Gastroesophageal sphincter (tissue), 3 donors: ENCODE data around the gene HPSE.

Source experiments
- POLR2A ChIP-seq, 2 donors: fragments of 450-650 bp; IDR thresholded peaks; one replicate each; pipeline ENCODE4 v1.6.1; 2017; ENCODE audit warnings: antibody characterized with exemption in 2 of 2, mild to moderate bottlenecking in 2 of 2, moderate library complexity in 1 of 2
- POLR2AphosphoS5 ChIP-seq: sonication (generic); formaldehyde crosslinking; IDR thresholded peaks from one replicate; pipeline ENCODE4 v1.6.1; 2017; ENCODE audit warnings: antibody characterized with exemption
- TF ChIP-seq, protein P1 (sequence below), 4 experiments: fragments of 200-600 bp in 2 of 4; fragments of 450-650 bp in 2 of 4; sonication (generic) in 1 of 4; IDR thresholded peaks; one replicate each; pipeline ENCODE4 v1.5.1; 2017 to 2019; ENCODE audit warnings: antibody characterized with exemption in 4 of 4, mild to moderate bottlenecking in 2 of 4, moderate library complexity in 2 of 4

DNA sequence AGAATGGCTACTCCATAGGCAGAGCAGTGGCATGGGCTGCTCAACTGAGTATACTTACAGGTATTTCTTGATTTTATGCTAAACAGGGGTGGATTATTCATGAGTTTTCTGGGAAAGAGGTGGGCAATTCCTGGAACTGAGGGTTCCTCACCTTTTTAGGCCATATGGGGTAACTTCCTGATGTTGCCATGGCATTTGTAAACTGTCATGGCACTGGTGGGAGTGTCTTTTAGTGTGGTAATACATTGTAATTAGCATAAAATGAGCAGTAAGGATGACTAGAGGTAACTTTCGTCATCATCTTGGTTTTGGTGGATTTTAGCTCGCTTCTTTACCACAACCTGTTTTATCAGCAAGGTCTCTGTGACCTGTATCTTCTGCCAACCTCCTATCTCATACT is 48.2 kb upstream of the HPSE start:
- TF ChIP-seq, protein P1, sequence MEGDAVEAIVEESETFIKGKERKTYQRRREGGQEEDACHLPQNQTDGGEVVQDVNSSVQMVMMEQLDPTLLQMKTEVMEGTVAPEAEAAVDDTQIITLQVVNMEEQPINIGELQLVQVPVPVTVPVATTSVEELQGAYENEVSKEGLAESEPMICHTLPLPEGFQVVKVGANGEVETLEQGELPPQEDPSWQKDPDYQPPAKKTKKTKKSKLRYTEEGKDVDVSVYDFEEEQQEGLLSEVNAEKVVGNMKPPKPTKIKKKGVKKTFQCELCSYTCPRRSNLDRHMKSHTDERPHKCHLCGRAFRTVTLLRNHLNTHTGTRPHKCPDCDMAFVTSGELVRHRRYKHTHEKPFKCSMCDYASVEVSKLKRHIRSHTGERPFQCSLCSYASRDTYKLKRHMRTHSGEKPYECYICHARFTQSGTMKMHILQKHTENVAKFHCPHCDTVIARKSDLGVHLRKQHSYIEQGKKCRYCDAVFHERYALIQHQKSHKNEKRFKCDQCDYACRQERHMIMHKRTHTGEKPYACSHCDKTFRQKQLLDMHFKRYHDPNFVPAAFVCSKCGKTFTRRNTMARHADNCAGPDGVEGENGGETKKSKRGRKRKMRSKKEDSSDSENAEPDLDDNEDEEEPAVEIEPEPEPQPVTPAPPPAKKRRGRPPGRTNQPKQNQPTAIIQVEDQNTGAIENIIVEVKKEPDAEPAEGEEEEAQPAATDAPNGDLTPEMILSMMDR (IDR thresholded peaks at IDR 0.05), result no peak
- no peak for TF ChIP-seq POLR2AphosphoS5
- no peak for TF ChIP-seq POLR2A (IDR thresholded peaks at IDR 0.05)
